ENCODE results near the gene TSPAN7. TPM values are rescaled to one million over a fixed set of nuclear protein-coding genes. Genes with fewer than 3 reads are reported as not detected.

TSPAN7 gene
- total and polyA plus RNA-seq, 2 of the 8 experiments (the other 6 are each of a cell fraction or from before 2014, with no cell fraction given), result 32.1 to 37.7 TPM

- TF ChIP-seq CHD7 (IDR thresholded peaks at IDR 0.05; ENCODE audit: insufficient replicate concordance, low read length), result no peak
- no peak for TF ChIP-seq KDM4A (IDR thresholded peaks at IDR 0.05; ENCODE audit: low read depth, low read length, severe bottlenecking)
- no peak for TF ChIP-seq SP4 (IDR thresholded peaks at IDR 0.05; ENCODE audit: low read length)
- TF ChIP-seq POU5F1 (IDR thresholded peaks at IDR 0.05; ENCODE audit: low read depth, low read length), result no peak
- no peak for TF ChIP-seq MAX (IDR thresholded peaks at IDR 0.05)
- TF ChIP-seq RXRA (IDR thresholded peaks at IDR 0.05; ENCODE audit: insufficient read depth, low read depth, low read length), result no peak
- TF ChIP-seq MAFK (IDR thresholded peaks at IDR 0.05; ENCODE audit: low read depth, low read length), result no peak
- TF ChIP-seq SAP30 (IDR thresholded peaks at IDR 0.05; ENCODE audit: insufficient read depth, insufficient replicate concordance, low read length), result no peak
- TF ChIP-seq KDM5A (IDR thresholded peaks at IDR 0.05; ENCODE audit: low read length), result no peak
- TF ChIP-seq SIRT6 (IDR thresholded peaks at IDR 0.05; ENCODE audit: low read length), result no peak
Measured at GRCh38 chrX:38514016-38514854, 47.1 kb upstream of the TSPAN7 start (continued).

Measured in H1 (cell line).